ENCODE measurements around the gene RND3. TPM values are rescaled to one million over a fixed set of nuclear protein-coding genes. Genes with fewer than 3 reads are reported as not detected.

RND3 gene
- total RNA-seq, 1 experiment from 2014 or later = 45.3 TPM

- in situ Hi-C loops (cut with HindIII; ENCODE audit: low pct_unique_long_range_greater_than_20kb, low sequenced_read_pairs) (no loop called here), intact Hi-C loops (cut with micrococcal nuclease; ENCODE audit: unreplicated experiment) (no loop called here)
- H3K27ac ChIP-seq (ENCODE audit: low read length) = no peak overlapping the region
- BruUV-seq (replicated peaks) = no TSS peak
- ChIA-PET POLR2A (interaction anchor here (0.6 kb wide), 1 partner anchor 240 kb away, joined by 3 read pairs; no protein-coding TSS in a partner anchor), CTCF (no interaction called here)
- no peaks in the 10 kb centered on the region for H3K9me3 ChIP-seq (ENCODE audit: control insufficient read depth, insufficient read depth, low read depth, low read length)
- DNase-seq (ENCODE audit: low read depth, low spot score) (no peak), ATAC-seq (no peak)
- H3K4me3 ChIP-seq (ENCODE audit: low read depth in 2 of 2, low read length in 2 of 2) = no peak overlapping the region
- H3K36me3 ChIP-seq (ENCODE audit: control insufficient read depth, insufficient read depth, low read length) = no peaks in the 10 kb centered on the region
- TF ChIP-seq POLR2AphosphoS5 (IDR thresholded peaks at IDR 0.05; ENCODE audit: low read depth, low read length) (no peak), TCF7L2 (IDR thresholded peaks at IDR 0.05; ENCODE audit: low read depth, low read length) (no peak), REST (IDR thresholded peaks at IDR 0.05; ENCODE audit: insufficient read depth in 1 of 2, low read depth in 2 of 2, low read length in 1 of 2) (no peak), CTCF (IDR thresholded peaks at IDR 0.05) (no peak), SIN3A (IDR thresholded peaks at IDR 0.05; ENCODE audit: borderline replicate concordance, insufficient read depth, low read depth, low read length) (no peak)
- no peaks in the 10 kb centered on the region for H3K27me3 ChIP-seq (ENCODE audit: control insufficient read depth, insufficient read depth, low read length)
- H3K4me1 ChIP-seq (ENCODE audit: control insufficient read depth, insufficient read depth, low read length) = no peaks in the 10 kb centered on the region
These were observed 58.8 kb downstream of the RND3 start for GRCh38 chr2:150428641-150429040.

GRCh38 chr2:150427298-150427697, 60.2 kb downstream of the RND3 start:
- in situ Hi-C loops (cut with HindIII; ENCODE audit: low pct_unique_long_range_greater_than_20kb, low sequenced_read_pairs) (no loop called here), intact Hi-C loops (cut with micrococcal nuclease; ENCODE audit: unreplicated experiment) (no loop called here)
- H3K27me3 ChIP-seq (ENCODE audit: control insufficient read depth, insufficient read depth, low read length) = no peaks in the 10 kb centered on the region
- no peaks in the 10 kb centered on the region for H3K9me3 ChIP-seq (ENCODE audit: control insufficient read depth, insufficient read depth, low read depth, low read length)
- no peak overlapping the region for H3K27ac ChIP-seq (ENCODE audit: low read length)
- H3K36me3 ChIP-seq (ENCODE audit: control insufficient read depth, insufficient read depth, low read length) = no peaks in the 10 kb centered on the region
- TF ChIP-seq POLR2AphosphoS5 (IDR thresholded peaks at IDR 0.05; ENCODE audit: low read depth, low read length) (no peak), CTCF (IDR thresholded peaks at IDR 0.05) (no peak), REST (IDR thresholded peaks at IDR 0.05; ENCODE audit: insufficient read depth in 1 of 2, low read depth in 2 of 2, low read length in 1 of 2) (no peak), TCF7L2 (IDR thresholded peaks at IDR 0.05; ENCODE audit: low read depth, low read length) (no peak), SIN3A (IDR thresholded peaks at IDR 0.05; ENCODE audit: borderline replicate concordance, insufficient read depth, low read depth, low read length) (no peak)
- no peak for ATAC-seq
- no TSS peak for BruUV-seq (replicated peaks)
- no peak for DNase-seq (ENCODE audit: low read depth, low spot score)
- CTCF ChIA-PET = no interaction called here
- H3K4me3 ChIP-seq (ENCODE audit: low read depth in 2 of 2, low read length in 2 of 2) = no peak overlapping the region
- H3K4me1 ChIP-seq (ENCODE audit: control insufficient read depth, insufficient read depth, low read length) = no peaks in the 10 kb centered on the region
- POLR2A ChIA-PET = no interaction called here
